CD4-positive, CD25-positive, alpha-beta regulatory T cell (primary cell): Measurements from ENCODE around the gene PPM1M. TPM values are rescaled to one million over a fixed set of nuclear protein-coding genes. Genes with fewer than 3 reads are reported as not detected.

Source experiments
- ATAC-seq, 2 donors: fragments of 150-1000 bp; cut with Tn5 transposase; one replicate each; pipeline ENCODE4 v1.10.0; 2021; ENCODE audit warnings: low read depth in 2 of 2, moderate number of reproducible peaks in 2 of 2, moderate library complexity in 1 of 2
- DNase-seq, 3 donors: peaks; one replicate each; pipeline versions ENCODE4 v3.0.0 to v3.0.0-alpha.2; 2012 to 2022; ENCODE audit warnings: mixed read lengths in 1 of 3
- H3K27ac ChIP-seq: one replicate; pipeline ENCODE4 v1.7.0; 2013; ENCODE audit warnings: mild to moderate bottlenecking, low read length; ENCODE audit not compliant: insufficient read depth, poor library complexity, severe bottlenecking
- H3K27me3 ChIP-seq: one replicate; pipeline ENCODE4 v1.7.0; 2013; ENCODE audit warnings: low read length; ENCODE audit not compliant: control insufficient read depth, insufficient read depth
- H3K36me3 ChIP-seq: one replicate; pipeline ENCODE4 v1.7.0; 2013; ENCODE audit warnings: mild to moderate bottlenecking, low read length, moderate library complexity; ENCODE audit not compliant: control insufficient read depth, insufficient read depth
- H3K4me1 ChIP-seq: 2 replicates; pipeline ENCODE4 v1.7.0; 2013; ENCODE audit warnings: mild to moderate bottlenecking, low read length; ENCODE audit not compliant: insufficient read depth, control insufficient read depth, poor library complexity, severe bottlenecking
- H3K4me3 ChIP-seq: one replicate; pipeline ENCODE4 v1.7.0; 2013; ENCODE audit warnings: low read depth, mild to moderate bottlenecking, low read length, moderate library complexity
- H3K9me3 ChIP-seq, 2 experiments: 1 replicate in 1 of 2; 2 replicates in 1 of 2; pipeline ENCODE4 v1.7.0; 2013; ENCODE audit warnings: low read length in 2 of 2, mild to moderate bottlenecking in 1 of 2, moderate library complexity in 1 of 2; ENCODE audit not compliant: control insufficient read depth in 2 of 2
- H3K27ac Mint-ChIP-seq, 3 donors: one replicate each; pipeline ENCODE4 v1.8.0; 2020 to 2022; ENCODE audit warnings: mild to moderate bottlenecking in 3 of 3, mixed read lengths in 3 of 3, moderate library complexity in 2 of 3
- H3K27me3 Mint-ChIP-seq: one replicate; pipeline ENCODE4 v1.8.0; 2022; ENCODE audit warnings: mild to moderate bottlenecking, mixed read lengths
- H3K36me3 Mint-ChIP-seq: one replicate; pipeline ENCODE4 v1.8.0; 2020; ENCODE audit warnings: mixed read lengths
- H3K4me1 Mint-ChIP-seq, 4 donors: one replicate each; pipeline ENCODE4 v1.8.0; 2020 to 2022; ENCODE audit warnings: mixed read lengths in 4 of 4, mild to moderate bottlenecking in 1 of 4
- H3K4me3 Mint-ChIP-seq, 4 donors: one replicate each; pipeline ENCODE4 v1.8.0; 2020 to 2022; ENCODE audit warnings: mild to moderate bottlenecking in 4 of 4, mixed read lengths in 4 of 4, moderate library complexity in 3 of 4
- H3K9me3 Mint-ChIP-seq, 7 donors: one replicate each; pipeline ENCODE4 v1.8.0; 2020 to 2022; ENCODE audit warnings: mixed read lengths in 7 of 7, mild to moderate bottlenecking in 3 of 7, moderate library complexity in 2 of 7
- polyA plus RNA-seq, 4 donors: library from polyadenylated mRNA; unstranded; fragments of 300-500 nt; fragmentation: Illumina TruSeq; gene quantifications; one replicate each; pipeline ENCODE4 v1.2.3, GENCODE V29; 2021
- total RNA-seq: library from RNA; stranded (reverse); gene quantifications from one replicate; pipeline ENCODE4 v1.2.3, GENCODE V29; 2022

The PPM1M gene
- total and polyA plus RNA-seq, 5 donors from 2014 or later: 55.5 to 104 (median 78.4) TPM

DNA sequence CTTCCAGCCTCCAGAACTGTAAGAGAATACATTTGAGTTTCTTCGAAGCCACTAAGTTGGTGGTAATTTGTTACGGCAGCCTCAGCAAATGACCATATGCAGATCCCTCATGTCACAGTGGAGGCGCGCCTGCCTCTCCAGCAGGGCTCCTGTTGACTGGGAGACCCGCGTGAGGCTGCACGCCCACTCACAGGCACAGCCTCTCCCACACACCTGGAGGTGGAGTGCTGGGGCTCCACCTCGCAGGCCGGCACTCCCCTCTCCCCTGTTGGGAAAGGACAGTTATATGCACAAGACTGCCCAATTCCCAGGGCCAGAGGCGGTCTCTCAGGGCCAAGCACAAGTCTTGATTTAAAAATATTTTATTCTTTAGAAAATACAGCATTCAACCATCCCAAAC, 17.3 kb upstream of the PPM1M start:
- peaks cover 51% of the 10 kb centered on the region for H3K36me3 ChIP-seq
- H3K4me3 Mint-ChIP-seq: no peak overlapping the region
- H3K27me3 ChIP-seq: no peaks in the 10 kb centered on the region
- H3K4me1 ChIP-seq: peaks cover 39% of the 10 kb centered on the region
- no peaks in the 10 kb centered on the region for H3K9me3 ChIP-seq
- peaks cover 18% of the 10 kb centered on the region for H3K36me3 Mint-ChIP-seq
- peak overlapping the region in 1 of 3 donors; percentile 42 for H3K27ac Mint-ChIP-seq
- no peaks in the 10 kb centered on the region for H3K9me3 Mint-ChIP-seq
- peaks cover 0 to 63% (median 30%) of the 10 kb centered on the region in 4 donors for H3K4me1 Mint-ChIP-seq
- ATAC-seq (no peak), DNase-seq (no peak)
- no peak overlapping the region for H3K27ac ChIP-seq
- H3K27me3 Mint-ChIP-seq: no peaks in the 10 kb centered on the region
- H3K4me3 ChIP-seq: no peak overlapping the region

DNA sequence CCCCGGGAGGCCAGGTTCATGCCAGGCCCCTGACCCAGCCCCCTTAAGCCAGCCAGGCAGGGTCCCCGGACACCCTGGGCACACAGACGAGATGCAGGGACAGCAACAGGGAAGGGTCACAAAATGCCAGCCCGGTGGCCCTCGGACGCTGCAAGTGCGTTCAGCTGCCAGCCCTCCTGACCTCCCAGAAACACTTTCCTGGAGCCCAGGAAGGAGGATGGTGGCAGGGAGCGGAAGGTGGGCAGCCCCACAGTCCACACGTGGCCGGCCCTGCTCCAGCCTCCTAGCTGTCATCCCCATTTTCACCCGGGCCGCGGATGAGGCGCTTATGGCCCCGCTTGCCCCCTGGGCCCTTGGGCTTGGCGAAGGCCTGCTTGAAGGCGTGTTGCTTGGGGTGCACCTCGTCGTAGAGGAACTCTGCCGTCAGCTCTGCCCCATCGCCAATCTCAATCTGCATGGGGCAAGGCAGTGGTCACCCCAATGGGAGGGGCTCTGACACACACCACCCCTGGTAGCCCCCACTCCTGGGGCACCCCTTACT, 16.7 kb upstream of the PPM1M start:
- Histone ChIP-seq H3K4me3 (no peak overlapping the region), H3K27ac (no peak overlapping the region), H3K36me3 (peaks cover 53% of the 10 kb centered on the region), H3K9me3 (no peaks in the 10 kb centered on the region), H3K4me1 (peaks cover 37% of the 10 kb centered on the region), H3K27me3 (no peaks in the 10 kb centered on the region)
- H3K27me3 Mint-ChIP-seq: no peaks in the 10 kb centered on the region
- ATAC-seq (no peak), DNase-seq (no peak)
- H3K36me3 Mint-ChIP-seq: peaks cover 18% of the 10 kb centered on the region
- H3K4me3 Mint-ChIP-seq: no peak overlapping the region
- H3K9me3 Mint-ChIP-seq: no peaks in the 10 kb centered on the region
- H3K4me1 Mint-ChIP-seq: peaks cover 0 to 63% (median 27%) of the 10 kb centered on the region in 4 donors
- H3K27ac Mint-ChIP-seq: no peak overlapping the region

DNA sequence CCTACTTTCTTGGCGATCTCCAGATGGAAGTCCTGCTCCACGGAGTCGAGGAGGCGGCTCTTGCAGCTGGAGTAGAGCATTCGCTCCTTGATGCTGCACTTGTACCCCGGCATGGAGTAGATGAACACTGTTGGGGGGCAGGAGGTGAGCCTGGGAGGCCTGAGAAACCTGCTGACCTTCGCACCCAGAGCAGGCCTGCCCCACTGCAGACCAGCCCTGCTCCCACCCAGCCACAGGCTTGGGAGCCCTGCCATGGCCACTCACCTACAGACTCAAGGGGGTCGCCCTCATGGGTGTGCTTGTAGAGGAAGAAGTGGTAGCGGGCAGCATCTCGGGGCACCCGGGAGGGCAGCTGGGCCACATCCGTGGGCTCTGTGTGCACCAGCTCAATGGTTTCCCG, 15.9 kb upstream of the PPM1M start:
- ATAC-seq (no peak), DNase-seq (no peak)
- H3K27me3 ChIP-seq: no peaks in the 10 kb centered on the region
- H3K27ac ChIP-seq: no peak overlapping the region
- Mint-ChIP-seq H3K27me3 (no peaks in the 10 kb centered on the region), H3K4me1 (peaks cover 0 to 63% (median 31%) of the 10 kb centered on the region in 4 donors), H3K36me3 (peaks cover 18% of the 10 kb centered on the region), H3K4me3 (no peak overlapping the region), H3K27ac (no peak overlapping the region), H3K9me3 (no peaks in the 10 kb centered on the region)
- H3K4me1 ChIP-seq: peaks cover 44% of the 10 kb centered on the region
- H3K9me3 ChIP-seq: no peaks in the 10 kb centered on the region
- no peak overlapping the region for H3K4me3 ChIP-seq
- H3K36me3 ChIP-seq: peaks cover 61% of the 10 kb centered on the region

GRCh38 chr3:52230461-52230860, 15.1 kb upstream of the PPM1M start:
- no peak overlapping the region for H3K27ac ChIP-seq
- DNase-seq: no peak
- peaks cover 18% of the 10 kb centered on the region for H3K36me3 Mint-ChIP-seq
- no peaks in the 10 kb centered on the region for H3K9me3 Mint-ChIP-seq
- peak overlapping the region in 2 of 3 donors; percentile 47 to 78 for H3K27ac Mint-ChIP-seq
- peaks cover 69% of the 10 kb centered on the region for H3K36me3 ChIP-seq
- H3K4me1 ChIP-seq: peaks cover 45% of the 10 kb centered on the region
- H3K27me3 Mint-ChIP-seq: no peaks in the 10 kb centered on the region
- ATAC-seq: no peak
- H3K4me3 Mint-ChIP-seq: no peak overlapping the region
- H3K9me3 ChIP-seq: no peaks in the 10 kb centered on the region
- H3K4me3 ChIP-seq: no peak overlapping the region
- no peaks in the 10 kb centered on the region for H3K27me3 ChIP-seq
- H3K4me1 Mint-ChIP-seq: peaks cover 0 to 65% (median 31%) of the 10 kb centered on the region in 4 donors

GRCh38 chr3:52230889-52231499, 14.6 kb upstream of the PPM1M start:
- DNase-seq: no peak
- peaks cover 69% of the 10 kb centered on the region for H3K36me3 ChIP-seq
- H3K27ac Mint-ChIP-seq: peak overlapping the region in 2 of 3 donors; percentile 26 to 87

DNA sequence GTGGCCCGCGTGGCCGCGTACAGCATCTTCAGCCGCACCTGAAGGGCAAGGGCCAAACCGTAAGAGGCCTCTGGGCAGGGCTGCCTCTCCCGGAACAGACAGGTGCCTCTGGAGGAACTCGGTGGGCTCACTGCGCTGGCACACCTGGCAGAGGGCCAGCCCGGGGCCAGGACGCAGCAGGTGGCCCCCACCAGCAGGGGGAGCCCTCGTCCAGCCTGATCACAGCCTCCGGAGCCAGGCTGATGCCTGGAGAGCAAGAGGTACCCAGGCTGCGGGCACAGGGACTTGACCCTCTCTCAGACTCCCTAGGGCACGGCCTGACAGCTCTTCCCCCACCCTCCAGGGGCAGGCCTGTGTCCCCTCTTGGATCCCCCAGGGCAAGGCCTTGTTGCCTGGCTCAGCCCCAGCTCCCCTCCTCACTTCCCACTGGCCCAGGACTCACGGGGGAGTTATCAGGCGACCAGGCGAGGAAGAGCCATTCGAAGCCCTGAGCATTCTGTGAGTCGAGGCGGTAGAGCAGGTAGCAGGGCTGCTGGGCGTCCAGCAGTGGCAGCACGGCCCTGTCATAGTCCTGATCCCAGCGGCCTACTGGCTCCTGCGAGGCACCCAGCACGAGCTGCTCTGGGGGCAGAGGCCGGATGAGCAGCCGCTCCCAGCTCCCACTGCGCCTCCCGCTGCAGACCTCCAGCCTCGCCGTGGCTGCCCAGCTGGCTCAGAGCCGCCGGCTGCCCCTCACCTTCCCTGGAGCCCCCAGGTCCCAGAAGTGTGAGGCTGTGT, 13.9 kb upstream of the PPM1M start:
- H3K27me3 ChIP-seq: no peaks in the 10 kb centered on the region
- DNase-seq (peak; percentile 77 to 86 (median 79)), ATAC-seq (peak; percentile 73 to 79)
- H3K27ac ChIP-seq: peak overlapping the region; percentile 57
- Mint-ChIP-seq H3K9me3 (no peaks in the 10 kb centered on the region), H3K27ac (peak overlapping the region in 2 of 3 donors; percentile 26 to 87), H3K4me1 (peaks cover 0 to 65% (median 30%) of the 10 kb centered on the region in 4 donors), H3K27me3 (no peaks in the 10 kb centered on the region), H3K4me3 (peak overlapping the region in 3 of 4 donors; percentile 50 to 77 (median 60)), H3K36me3 (peaks cover 18% of the 10 kb centered on the region)
- H3K9me3 ChIP-seq: no peaks in the 10 kb centered on the region
- H3K4me3 ChIP-seq: no peak overlapping the region
- peaks cover 47% of the 10 kb centered on the region for H3K4me1 ChIP-seq
- peaks cover 69% of the 10 kb centered on the region for H3K36me3 ChIP-seq

More at GRCh38 chr3:52230889-52231499, 14.6 kb upstream of the PPM1M start:
- H3K36me3 Mint-ChIP-seq: peaks cover 18% of the 10 kb centered on the region
- H3K27ac ChIP-seq: peak overlapping the region; percentile 57
- no peaks in the 10 kb centered on the region for H3K9me3 Mint-ChIP-seq
- ATAC-seq: no peak
- no peaks in the 10 kb centered on the region for H3K27me3 ChIP-seq
- peaks cover 0 to 65% (median 33%) of the 10 kb centered on the region in 4 donors for H3K4me1 Mint-ChIP-seq
- no peak overlapping the region for H3K4me3 ChIP-seq
- no peaks in the 10 kb centered on the region for H3K27me3 Mint-ChIP-seq
- no peaks in the 10 kb centered on the region for H3K9me3 ChIP-seq
- H3K4me1 ChIP-seq: peaks cover 46% of the 10 kb centered on the region
- H3K4me3 Mint-ChIP-seq: peak overlapping the region in 1 of 4 donors; percentile 77

- Histone ChIP-seq H3K9me3 (no peaks in the 10 kb centered on the region), H3K36me3 (peaks cover 67% of the 10 kb centered on the region), H3K4me3 (no peak overlapping the region), H3K4me1 (peaks cover 55% of the 10 kb centered on the region), H3K27me3 (no peaks in the 10 kb centered on the region), H3K27ac (peak overlapping the region; percentile 57)
- peaks cover 0 to 69% (median 30%) of the 10 kb centered on the region in 4 donors for H3K4me1 Mint-ChIP-seq
- no peaks in the 10 kb centered on the region for H3K9me3 Mint-ChIP-seq
- ATAC-seq (no peak), DNase-seq (peak in 1 of 3 donors; percentile 54)
- peak overlapping the region in 1 of 3 donors; percentile 81 for H3K27ac Mint-ChIP-seq
- no peaks in the 10 kb centered on the region for H3K27me3 Mint-ChIP-seq
- H3K4me3 Mint-ChIP-seq: peak overlapping the region in 2 of 4 donors; percentile 38 to 63
- peaks cover 18% of the 10 kb centered on the region for H3K36me3 Mint-ChIP-seq
These were observed 13.1 kb upstream of the PPM1M start for GRCh38 chr3:52232279-52233107.
